CD14-positive monocyte (primary cell): ENCODE results near the gene SARNP. TPM values are rescaled to one million over a fixed set of nuclear protein-coding genes. Genes with fewer than 3 reads are reported as not detected.

Experiments
- polyA plus RNA-seq, 3 donors: library from polyadenylated mRNA; depleted of rRNA in 1 of 3; unstranded in 2 of 3; stranded (reverse) in 1 of 3; fragments of 300-500 nt in 2 of 3; fragments of >200 nt in 1 of 3; fragmentation: Illumina TruSeq in 2 of 3; gene quantifications; 1 replicate in 2 of 3; 2 replicates in 1 of 3; pipeline ENCODE4 v1.2.3, GENCODE V29; 2012 to 2021
- small RNA-seq: library from RNA; depleted of rRNA; stranded (forward); fragments of <200 nt; gene quantifications from one replicate; pipeline ENCODE3, GENCODE V24; 2012; ENCODE audit warnings: low read depth; ENCODE audit not compliant: insufficient read length

Gene SARNP
- polyA plus RNA-seq, 3 donors = 28.9 to 139 (median 98.6) TPM

Small RNAs within 50 kb of the gene (small RNA-seq; reads per million reads assigned to genes)
- gene AC009779.1 (not detected), gene RF00017 (not detected)

Other genes starting within 250 kb of the SARNP start
- gene OR2AP1, start 245.3 kb downstream of the SARNP start, polyA plus RNA-seq = not detected
- gene OR10P1, start 180.8 kb downstream of the SARNP start, polyA plus RNA-seq = not detected
- gene ITGA7, start 109.8 kb downstream of the SARNP start, polyA plus RNA-seq = 1 to 10 TPM in 1 of 3 donors, under 1 TPM in 2; 0.23 to 3.3 (median 0.55) TPM
- 100 to 1,000 TPM; 222 to 358 (median 223) TPM for gene BLOC1S1, start 101.7 kb downstream of the SARNP start, polyA plus RNA-seq
- 10 to 100 TPM in 1 of 3 donors, 1 to 10 TPM in 2; 1.2 to 10.4 (median 1.2) TPM for gene RDH5, start 97.3 kb downstream of the SARNP start, polyA plus RNA-seq
- 1,000 to 10,000 TPM in 1 of 3 donors, 100 to 1,000 TPM in 2; 336 to 1,099 (median 988) TPM for gene CD63, start 88.7 kb downstream of the SARNP start, polyA plus RNA-seq
- gene GDF11, start 74.6 kb downstream of the SARNP start, polyA plus RNA-seq = under 1 TPM; 0.08 to 0.09 (median 0.09) TPM
- gene ORMDL2, start 317 bp upstream of the SARNP start, polyA plus RNA-seq = 100 to 1,000 TPM in 2 of 3 donors, 10 to 100 TPM in 1; 15.5 to 140 (median 137) TPM
- 10 to 100 TPM in 2 of 3 donors, 1 to 10 TPM in 1; 6.2 to 26.2 (median 24.2) TPM for gene DNAJC14, start 11.9 kb upstream of the SARNP start, polyA plus RNA-seq
- gene MMP19, start 25.2 kb upstream of the SARNP start, polyA plus RNA-seq = 1 to 10 TPM in 2 of 3 donors, under 1 TPM in 1; 0.81 to 2.8 (median 1.0) TPM
- 10 to 100 TPM; 17.3 to 47.1 (median 39.5) TPM for gene PYM1, start 110.2 kb upstream of the SARNP start, polyA plus RNA-seq
- 10 to 100 TPM; 16.0 to 99.1 (median 21.4) TPM for gene DGKA, start 113.4 kb upstream of the SARNP start, polyA plus RNA-seq
- under 1 TPM; 0.37 to 0.54 (median 0.40) TPM for gene PMEL, start 148.3 kb upstream of the SARNP start, polyA plus RNA-seq
- 10 to 100 TPM in 1 of 3 donors, 1 to 10 TPM in 2; 4.1 to 11.8 (median 4.7) TPM for gene CDK2, start 149.1 kb upstream of the SARNP start, polyA plus RNA-seq
- gene RAB5B, start 156.4 kb upstream of the SARNP start, polyA plus RNA-seq = 10 to 100 TPM; 44.0 to 63.0 (median 48.5) TPM
- 10 to 100 TPM in 2 of 3 donors, 1 to 10 TPM in 1; 9.7 to 17.1 (median 14.4) TPM for gene SUOX, start 179.6 kb upstream of the SARNP start, polyA plus RNA-seq
- gene IKZF4, start 203.3 kb upstream of the SARNP start, polyA plus RNA-seq = 1 to 10 TPM in 2 of 3 donors, under 1 TPM in 1; 0.09 to 4.9 (median 1.3) TPM
- 100 to 1,000 TPM; 238 to 363 (median 286) TPM for gene RPS26, start 224.2 kb upstream of the SARNP start, polyA plus RNA-seq